ENCODE measurements around the gene NRSN1. TPM values are rescaled to one million over a fixed set of nuclear protein-coding genes. Genes with fewer than 3 reads are reported as not detected.

The NRSN1 gene
- total RNA-seq: 1 to 10 TPM in 3 of 4 donors, under 1 TPM in 1; 0.66 to 5.4 (median 1.8) TPM
- polyA plus RNA-seq: 1 to 10 TPM in 1 of 3 donors, not detected in 2; 1.3 TPM

- 4 to 11% methylated on average over 37 of the region's 37 CpGs for WGBS, 2 donors
- DNase-seq: no peak
- TF ChIP-seq EP300 (IDR thresholded peaks at IDR 0.05): no peak
- no peak for TF ChIP-seq CTCF (IDR thresholded peaks at IDR 0.05)
- Histone ChIP-seq H3K9me3 (no peaks in the 10 kb centered on the region), H3K36me3 (no peaks in the 10 kb centered on the region), H3K4me3 (peak within 1 kb of the TSS in 3 of 4 donors; percentile 12 to 23 (median 15)), H3K27me3 (peaks cover 0 to 16% (median 0%) of the 10 kb centered on the region in 3 donors), H3K27ac (no peak within 1 kb of the TSS), H3K4me1 (peaks cover 0 to 4% (median 2%) of the 10 kb centered on the region in 4 donors)
- intact Hi-C loops (cut with DNase I): no loop called here
Observed at GRCh38 chr6:24125980-24126379, at the start of gene NRSN1. Gene NRSN1, plus strand, starts transcription at chr6:24126215. Its CDS starts 8,113 bp downstream, at chr6:24134328.

- WGBS, 2 donors: 80 to 83% methylated on average over 3 of the region's 3 CpGs
- no peak for DNase-seq
- intact Hi-C loops (cut with DNase I): no loop called here
- Histone ChIP-seq H3K4me3 (no peak overlapping the region), H3K36me3 (no peaks in the 10 kb centered on the region), H3K27me3 (no peaks in the 10 kb centered on the region), H3K4me1 (no peaks in the 10 kb centered on the region), H3K27ac (no peak overlapping the region), H3K9me3 (peaks cover 0 to 3% (median 0%) of the 10 kb centered on the region in 4 donors)
- TF ChIP-seq POLR2A (IDR thresholded peaks at IDR 0.05): no peak
- no peak for TF ChIP-seq EP300 (IDR thresholded peaks at IDR 0.05)
- no peak for TF ChIP-seq POLR2AphosphoS5 (IDR thresholded peaks at IDR 0.05)
Observed at GRCh38 chr6:24078200-24078599, 47.8 kb upstream of the NRSN1 start.

- Histone ChIP-seq H3K4me3 (no peak overlapping the region), H3K27ac (no peak overlapping the region), H3K9me3 (peaks cover 0 to 3% (median 0%) of the 10 kb centered on the region in 4 donors), H3K27me3 (no peaks in the 10 kb centered on the region), H3K36me3 (no peaks in the 10 kb centered on the region), H3K4me1 (no peaks in the 10 kb centered on the region)
- intact Hi-C loops (cut with DNase I): no loop called here
- 62 to 77% methylated on average over 2 of the region's 2 CpGs for WGBS, 2 donors
- TF ChIP-seq POLR2AphosphoS5 (IDR thresholded peaks at IDR 0.05) (no peak), CTCF (IDR thresholded peaks at IDR 0.05) (no peak), POLR2A (IDR thresholded peaks at IDR 0.05) (no peak), EP300 (IDR thresholded peaks at IDR 0.05) (no peak)
- DNase-seq: no peak
Observed at GRCh38 chr6:24079076-24079475, 46.9 kb upstream of the NRSN1 start.

- Histone ChIP-seq H3K27me3 (no peaks in the 10 kb centered on the region), H3K27ac (no peak overlapping the region), H3K36me3 (no peaks in the 10 kb centered on the region), H3K4me1 (no peaks in the 10 kb centered on the region), H3K9me3 (peaks cover 0 to 3% (median 0%) of the 10 kb centered on the region in 4 donors), H3K4me3 (no peak overlapping the region)
- 75 to 90% methylated on average over 1 of the region's 1 CpG for WGBS, 2 donors
- TF ChIP-seq POLR2AphosphoS5 (IDR thresholded peaks at IDR 0.05) (no peak), POLR2A (IDR thresholded peaks at IDR 0.05) (no peak), CTCF (IDR thresholded peaks at IDR 0.05) (no peak), EP300 (IDR thresholded peaks at IDR 0.05) (no peak)
- DNase-seq: no peak
- intact Hi-C loops (cut with DNase I): no loop called here
Observed at GRCh38 chr6:24080711-24081110, 45.3 kb upstream of the NRSN1 start.

- TF ChIP-seq EP300 (IDR thresholded peaks at IDR 0.05): no peak
- TF ChIP-seq CTCF (IDR thresholded peaks at IDR 0.05): no peak
- TF ChIP-seq POLR2AphosphoS5 (IDR thresholded peaks at IDR 0.05): no peak
- TF ChIP-seq POLR2A (IDR thresholded peaks at IDR 0.05): no peak
- Histone ChIP-seq H3K4me1 (no peaks in the 10 kb centered on the region), H3K4me3 (no peak overlapping the region), H3K27ac (no peak overlapping the region), H3K36me3 (no peaks in the 10 kb centered on the region), H3K9me3 (no peaks in the 10 kb centered on the region), H3K27me3 (no peaks in the 10 kb centered on the region)
- intact Hi-C loops (cut with DNase I): no loop called here
- 53 to 72% methylated on average over 2 of the region's 2 CpGs for WGBS, 2 donors
- no peak for DNase-seq
Observed at GRCh38 chr6:24089736-24090135, 36.3 kb upstream of the NRSN1 start.

All from sigmoid colon (tissue), 7 donors.